K562 (cell line): ENCODE measurements around the gene MMP2. TPM values are rescaled to one million over a fixed set of nuclear protein-coding genes. Genes with fewer than 3 reads are reported as not detected.

Experiments
- ATAC-seq: fragments of 200-7000 bp; cut with Tn5 transposase; 3 replicates; pipeline ENCODE4 v1.9.1; 2020; ENCODE audit warnings: moderate library complexity
- BruUV-seq: library from RNA; stranded (reverse); fragments of 400-500 nt; replicated peaks from 2 replicates; lab custom pipeline; 2021; lab: Mats Ljungman, UMichigan
- CTCF ChIA-PET: fragments of 300-600 bp; formaldehyde crosslinking; extraction: SDS; loops from one replicate; lab custom pipeline; 2021; ENCODE audit warnings: low intra/inter-chr PET ratio; lab: Yijun Ruan, JAX
- POLR2A ChIA-PET: fragments of 300-600, 350-650 bp; sonication (Branson Sonifier 250); formaldehyde crosslinking; extraction: SDS; loops from one replicate; lab custom pipeline; 2021; ENCODE audit warnings: antibody characterized with exemption, inconsistent platforms; lab: Yijun Ruan, JAX
- DNase-seq, 4 experiments: peaks; one replicate each; pipeline versions ENCODE4 v3.0.0 to v3.0.0-alpha.2; 2011 to 2018; ENCODE audit warnings: low spot score in 3 of 4, mixed read lengths in 3 of 4; ENCODE audit errors: extremely low read depth in 1 of 4
- FAIRE-seq: peaks from 2 replicates; lab custom pipeline; 2011; peaks lifted over from hg19 to GRCh38; lab: Jason Lieb, UNC
- H2AFZ ChIP-seq: 2 replicates; pipeline ENCODE4 v1.6.0; 2011; ENCODE audit warnings: low read depth, low read length, control low read depth, inconsistent platforms
- H3K27ac ChIP-seq: fragments of 200-600 bp; 3 replicates; pipeline ENCODE4 v1.8.0; 2011; ENCODE audit warnings: low read depth, mild to moderate bottlenecking, control low read depth, inconsistent platforms, low read length, moderate library complexity, mixed read lengths; ENCODE audit errors: extremely low read depth
- H3K27me3 ChIP-seq, 2 experiments: fragments of 300-600 bp in 1 of 2; 2 replicates in 1 of 2; 3 replicates in 1 of 2; pipeline versions ENCODE4 v1.6.0 to v1.8.0; 2011; ENCODE audit warnings: inconsistent platforms in 2 of 2, low read length in 2 of 2, mild to moderate bottlenecking in 1 of 2, mixed read lengths in 1 of 2, moderate library complexity in 1 of 2; ENCODE audit not compliant: control insufficient read depth in 2 of 2, insufficient read depth in 2 of 2
- H3K36me3 ChIP-seq: fragments of 300-600 bp; 3 replicates; pipeline ENCODE4 v1.8.0; 2011; ENCODE audit warnings: mild to moderate bottlenecking, low read length, inconsistent platforms; ENCODE audit not compliant: control insufficient read depth, insufficient read depth
- H3K4me1 ChIP-seq, 2 experiments: fragments of 200-600 bp in 1 of 2; replicated peaks in 1 of 2; 2 replicates in 1 of 2; 3 replicates in 1 of 2; pipeline versions ENCODE4 v1.5.1 to v1.8.0; 2011; ENCODE audit warnings: inconsistent platforms in 2 of 2, low read length in 2 of 2, mild to moderate bottlenecking in 1 of 2, mixed read lengths in 1 of 2, moderate library complexity in 1 of 2; ENCODE audit not compliant: control insufficient read depth in 2 of 2, insufficient read depth in 2 of 2
- H3K4me2 ChIP-seq: 2 replicates; pipeline ENCODE4 v1.6.1; 2011; ENCODE audit warnings: low read length, control low read depth, inconsistent platforms, mixed read lengths; ENCODE audit not compliant: insufficient read depth
- H3K4me3 ChIP-seq: fragments of 200-600 bp; sonication (generic), shearing (Covaris generic); 2 replicates; pipeline ENCODE4 v1.5.1; 2016; ENCODE audit warnings: control low read depth, inconsistent platforms
- H3K79me2 ChIP-seq: fragments of 200-600 bp; 3 replicates; pipeline ENCODE4 v1.8.0; 2011; ENCODE audit warnings: low read length, inconsistent platforms; ENCODE audit not compliant: control insufficient read depth, insufficient read depth
- H3K9ac ChIP-seq, 2 experiments: 2 replicates each; pipeline versions ENCODE4 v1.6.0 to v1.6.1; 2011; ENCODE audit warnings: low read depth in 2 of 2, low read length in 2 of 2, control low read depth in 1 of 2, inconsistent platforms in 1 of 2, mild to moderate bottlenecking in 1 of 2, mixed read lengths in 1 of 2; ENCODE audit not compliant: insufficient read depth in 1 of 2
- H3K9me1 ChIP-seq: one replicate; pipeline ENCODE4 v1.6.0; 2011; ENCODE audit warnings: inconsistent platforms, mild to moderate bottlenecking, low read length, moderate library complexity; ENCODE audit not compliant: control insufficient read depth, insufficient read depth
- H3K9me3 ChIP-seq: replicated peaks from 2 replicates; pipeline ENCODE4 v1.5.1; 2011; ENCODE audit warnings: low read depth, low read length, inconsistent platforms; ENCODE audit not compliant: control insufficient read depth, insufficient read depth
- H4K20me1 ChIP-seq: replicated peaks from 2 replicates; pipeline ENCODE4 v1.6.1; 2011; ENCODE audit warnings: low read length, inconsistent platforms, mixed read lengths; ENCODE audit not compliant: control insufficient read depth, insufficient read depth
- CTBP1 ChIP-seq: fragments of 450-650 bp; IDR thresholded peaks from 2 replicates; pipeline ENCODE4 v1.6.1; 2016; ENCODE audit warnings: borderline replicate concordance
- GTF2F1 ChIP-seq: IDR thresholded peaks from 2 replicates; pipeline ENCODE4 v1.6.1; 2011; ENCODE audit warnings: low read depth, low read length, improper control_type of control experiment
- HMG20B ChIP-seq: fragments of 250-450 bp; sonication (Bioruptor Pico); IDR thresholded peaks from 2 replicates; pipeline ENCODE4 v1.5.0; 2021; ENCODE audit warnings: mild to moderate bottlenecking
- JUNB ChIP-seq: fragments of 450-650 bp; formaldehyde crosslinking; conservative IDR thresholded peaks from 2 replicates; pipeline ENCODE4 v1.4.0; 2020; ENCODE audit warnings: mild to moderate bottlenecking
- LEF1 ChIP-seq: fragments of 450-650 bp; IDR thresholded peaks from 2 replicates; pipeline ENCODE4 v1.6.1; 2016; ENCODE audit warnings: mild to moderate bottlenecking
- MGA ChIP-seq: fragments of 450-650 bp; IDR thresholded peaks from 2 replicates; pipeline ENCODE4 v1.6.1; 2016; ENCODE audit warnings: mild to moderate bottlenecking, moderate library complexity
- NCOA2 ChIP-seq, 2 experiments: fragments of 450-650 bp; IDR thresholded peaks; 2 replicates each; pipeline ENCODE4 v1.6.1; 2018; ENCODE audit warnings: mild to moderate bottlenecking in 2 of 2, moderate library complexity in 1 of 2; ENCODE audit not compliant: partially characterized antibody in 2 of 2
- RB1 ChIP-seq: fragments of 450-650 bp; IDR thresholded peaks from 2 replicates; pipeline ENCODE4 v1.6.1; 2017; ENCODE audit warnings: low read depth, mild to moderate bottlenecking
- ZNF23 ChIP-seq: fragments of 250-450 bp; sonication (Bioruptor Pico); IDR thresholded peaks from 2 replicates; pipeline ENCODE4 v1.4.0; 2020; ENCODE audit warnings: mild to moderate bottlenecking
- WGBS: fragments of 100-300 bp; shearing (Covaris generic); methylation state at CpG from one replicate; pipeline ENCODE4 v1.1.6; 2016; ENCODE audit warnings: low coverage, mixed read lengths; ENCODE audit not compliant: insufficient coverage; ENCODE audit errors: missing lambda C conversion rate; 5-methylcytosine and 5-hydroxymethylcytosine counted together
- in situ Hi-C: fragments of 300-500 bp; cut with MboI; formaldehyde crosslinking; loops from 4 replicates; pipeline ENCODE4 v1.15.0; 2018; ENCODE audit warnings: inconsistent platforms, mixed read lengths
- intact Hi-C: fragments of 100-400 bp; cut with micrococcal nuclease; formaldehyde crosslinking; loops from 2 replicates; pipeline ENCODE4 v1.14.2; 2022
- polyA plus RNA-seq, 8 experiments: library from polyadenylated mRNA; depleted of rRNA in 4 of 8; stranded (reverse) in 5 of 8; unstranded in 3 of 8; fragments of >200 nt; fragmentation: Nextera tagmentation in 2 of 8; fragmentation: Illumina TruSeq in 1 of 8; extraction: Ambion mirVana in 2 of 8; extraction: Trizol in 1 of 8; gene quantifications; 2 replicates each; pipeline versions ENCODE4 v1.2.1 to v1.2.3, GENCODE V29; 2011 to 2014; ENCODE audit warnings: inconsistent platforms in 1 of 8, missing spikeins in 1 of 8
- total RNA-seq, 7 experiments: library from RNA; depleted of rRNA in 6 of 7; stranded (reverse); fragments of >200 nt in 6 of 7; fragmentation: Illumina TruSeq in 2 of 7; extraction: Trizol in 2 of 7; gene quantifications; 2 replicates each; pipeline versions ENCODE4 v1.2.1 to v1.2.3, GENCODE V29; 2011 to 2021; ENCODE audit warnings: low replicate concordance in 1 of 7

The MMP2 gene
- total and polyA plus RNA-seq, 9 of the 15 experiments (the other 6 are each of a cell fraction or from before 2014, with no cell fraction given): 0.05 to 0.53 TPM; not detected in 7

- H3K9me3 ChIP-seq: no peaks in the 10 kb centered on the region
- intact Hi-C loops: no loop called here
- ATAC-seq: no peak
- no peaks in the 10 kb centered on the region for H3K36me3 ChIP-seq
- DNase-seq: no peak
- H2AFZ ChIP-seq: no peak overlapping the region
- no TSS peak for BruUV-seq
- 0% methylated on average over 2 of the region's 2 CpGs for WGBS
- H3K79me2 ChIP-seq: no peaks in the 10 kb centered on the region
- no peak overlapping the region for H3K4me3 ChIP-seq
- H3K9me1 ChIP-seq: no peaks in the 10 kb centered on the region
- CTCF ChIA-PET: no interaction called here
- peaks cover 0 to 4% of the 10 kb centered on the region in 2 experiments; a peak in 2 of 5 replicates for H3K4me1 ChIP-seq
- POLR2A ChIA-PET: no interaction called here
- no peaks in the 10 kb centered on the region for H4K20me1 ChIP-seq
- FAIRE-seq: no peak
- TF ChIP-seq ZNF23 (CRISPR knock-in tag): no peak
- no peak for TF ChIP-seq LEF1
- TF ChIP-seq MGA: no peak
- TF ChIP-seq JUNB (CRISPR knock-in tag): no peak
- no peak for TF ChIP-seq RB1
- TF ChIP-seq CTBP1: no peak
- TF ChIP-seq NCOA2 (IDR thresholded peaks at IDR 0.05; ENCODE audit: partially characterized antibody in 2 of 2): no peak
- no peak for TF ChIP-seq GTF2F1
- no peak for TF ChIP-seq HMG20B (CRISPR knock-in tag)
- in situ Hi-C loops: no loop called here
- no peak overlapping the region for H3K4me2 ChIP-seq
- no peak overlapping the region for H3K27ac ChIP-seq
- peaks cover 8 to 30% of the 10 kb centered on the region in 2 experiments; a peak in 3 of 5 replicates for H3K27me3 ChIP-seq
- H3K9ac ChIP-seq: no peak overlapping the region
These were observed 3.1 kb downstream of the MMP2 start for GRCh38 chr16:55482056-55482455.
